Peyer's patch (tissue), 4 donors: ENCODE measurements around the gene TBL1X. TPM values are rescaled to one million over a fixed set of nuclear protein-coding genes. Genes with fewer than 3 reads are reported as not detected.

Source experiments
- DNase-seq, 3 donors: peaks; one replicate each; pipeline ENCODE4 v3.0.0-alpha.2; 2017 to 2019
- H3K27ac ChIP-seq, 4 donors: fragments of 200-600 bp; sonication (generic); one replicate each; pipeline ENCODE4 v1.5.1; 2016 to 2019
- H3K27me3 ChIP-seq, 2 donors: fragments of 200-600 bp; sonication (generic); one replicate each; pipeline ENCODE4 v1.5.1; 2019
- H3K36me3 ChIP-seq, 3 donors: fragments of 200-600 bp; sonication (generic); one replicate each; pipeline ENCODE4 v1.5.1; 2016 to 2019
- H3K4me1 ChIP-seq, 4 donors: fragments of 200-600 bp; sonication (generic); one replicate each; pipeline ENCODE4 v1.5.1; 2016 to 2019
- H3K4me3 ChIP-seq, 4 donors: fragments of 200-600 bp; sonication (generic); 1 replicate in 3 of 4; 2 replicates in 1 of 4; pipeline ENCODE4 v1.5.1; 2016 to 2019; ENCODE audit warnings: mild to moderate bottlenecking in 1 of 4
- H3K9me3 ChIP-seq, 4 donors: fragments of 200-600 bp; sonication (generic); one replicate each; pipeline ENCODE4 v1.5.1; 2016 to 2019; ENCODE audit warnings: mild to moderate bottlenecking in 1 of 4
- POLR2A ChIP-seq, 2 donors: fragments of 450-650 bp; IDR thresholded peaks; one replicate each; pipeline ENCODE4 v1.5.1; 2017; ENCODE audit warnings: antibody characterized with exemption in 2 of 2, mild to moderate bottlenecking in 2 of 2, moderate library complexity in 2 of 2
- total RNA-seq, 4 donors: library from RNA; depleted of rRNA; stranded (reverse); fragments of >200 nt; gene quantifications; one replicate each; pipeline ENCODE4 v1.1.0, GENCODE V29; 2016
- TF ChIP-seq, protein P1 (sequence below), 6 experiments: fragments of 450-650 bp in 4 of 6; fragments of 200-600 bp in 2 of 6; sonication (generic) in 1 of 6; IDR thresholded peaks; one replicate each; pipeline ENCODE4 v1.5.1; 2017 to 2019; ENCODE audit warnings: antibody characterized with exemption in 6 of 6, mild to moderate bottlenecking in 3 of 6, moderate library complexity in 1 of 6

The TBL1X gene
- total RNA-seq, 4 donors from 2014 or later, result 3.9 to 29.7 (median 5.0) TPM

DNA sequence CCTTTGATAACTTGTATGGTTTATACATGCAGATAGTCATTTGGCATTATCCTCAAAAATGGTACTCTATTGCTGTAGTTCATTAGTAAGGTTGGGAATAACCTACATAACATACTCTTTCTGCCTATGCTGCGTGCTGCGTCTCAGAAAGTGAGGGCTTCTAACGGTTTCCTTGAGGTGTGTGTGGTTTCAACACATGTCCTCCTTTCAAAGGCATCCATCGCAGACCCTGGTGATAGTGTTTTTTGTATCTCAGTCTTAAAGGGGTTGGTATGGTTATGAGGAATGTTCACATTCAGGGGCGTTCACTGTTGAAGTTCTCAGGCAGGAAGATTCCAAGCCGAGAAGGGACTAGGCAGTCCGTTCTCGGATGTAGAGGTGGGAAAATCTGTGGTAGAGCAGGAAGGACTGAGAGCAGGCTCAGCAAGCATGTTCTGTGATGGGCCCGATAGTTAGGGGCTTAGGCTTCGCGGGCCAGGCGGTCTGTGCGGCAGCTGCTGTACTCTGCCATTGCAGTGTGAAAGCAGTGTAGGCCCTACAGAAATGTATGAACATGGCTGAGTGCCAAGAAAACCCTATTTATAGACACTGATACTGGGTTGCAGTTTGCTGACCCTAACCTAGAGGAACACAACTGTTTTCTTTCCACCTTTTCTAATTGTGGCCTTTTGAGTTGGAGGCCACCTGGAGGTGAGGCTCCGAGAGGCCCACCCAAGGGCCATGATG is 177.6 kb downstream of the TBL1X start:
- Histone ChIP-seq H3K36me3 (no peaks in the 10 kb centered on the region), H3K27ac (no peak overlapping the region), H3K9me3 (no peaks in the 10 kb centered on the region), H3K4me3 (no peak overlapping the region), H3K4me1 (no peaks in the 10 kb centered on the region), H3K27me3 (no peaks in the 10 kb centered on the region)
- TF ChIP-seq, protein P1, sequence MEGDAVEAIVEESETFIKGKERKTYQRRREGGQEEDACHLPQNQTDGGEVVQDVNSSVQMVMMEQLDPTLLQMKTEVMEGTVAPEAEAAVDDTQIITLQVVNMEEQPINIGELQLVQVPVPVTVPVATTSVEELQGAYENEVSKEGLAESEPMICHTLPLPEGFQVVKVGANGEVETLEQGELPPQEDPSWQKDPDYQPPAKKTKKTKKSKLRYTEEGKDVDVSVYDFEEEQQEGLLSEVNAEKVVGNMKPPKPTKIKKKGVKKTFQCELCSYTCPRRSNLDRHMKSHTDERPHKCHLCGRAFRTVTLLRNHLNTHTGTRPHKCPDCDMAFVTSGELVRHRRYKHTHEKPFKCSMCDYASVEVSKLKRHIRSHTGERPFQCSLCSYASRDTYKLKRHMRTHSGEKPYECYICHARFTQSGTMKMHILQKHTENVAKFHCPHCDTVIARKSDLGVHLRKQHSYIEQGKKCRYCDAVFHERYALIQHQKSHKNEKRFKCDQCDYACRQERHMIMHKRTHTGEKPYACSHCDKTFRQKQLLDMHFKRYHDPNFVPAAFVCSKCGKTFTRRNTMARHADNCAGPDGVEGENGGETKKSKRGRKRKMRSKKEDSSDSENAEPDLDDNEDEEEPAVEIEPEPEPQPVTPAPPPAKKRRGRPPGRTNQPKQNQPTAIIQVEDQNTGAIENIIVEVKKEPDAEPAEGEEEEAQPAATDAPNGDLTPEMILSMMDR (IDR thresholded peaks at IDR 0.05), result no peak
- TF ChIP-seq POLR2A (IDR thresholded peaks at IDR 0.05), result no peak
- no peak for DNase-seq

- H3K27me3 ChIP-seq, result no peaks in the 10 kb centered on the region
- no peaks in the 10 kb centered on the region for H3K4me1 ChIP-seq
- DNase-seq, result no peak
- H3K9me3 ChIP-seq, result no peaks in the 10 kb centered on the region
- H3K27ac ChIP-seq, result no peak overlapping the region
- TF ChIP-seq, protein P1 (IDR thresholded peaks at IDR 0.05), result no peak
- no peak for TF ChIP-seq POLR2A (IDR thresholded peaks at IDR 0.05)
- H3K36me3 ChIP-seq, result no peaks in the 10 kb centered on the region
- no peak overlapping the region for H3K4me3 ChIP-seq
These were observed 178.9 kb downstream of the TBL1X start for GRCh38 chrX:9643807-9644206.

- no peaks in the 10 kb centered on the region for H3K9me3 ChIP-seq
- no peaks in the 10 kb centered on the region for H3K27me3 ChIP-seq
- no peaks in the 10 kb centered on the region for H3K36me3 ChIP-seq
- H3K4me1 ChIP-seq, result no peaks in the 10 kb centered on the region
- no peak overlapping the region for H3K27ac ChIP-seq
- DNase-seq, result no peak
- no peak for TF ChIP-seq POLR2A (IDR thresholded peaks at IDR 0.05)
- TF ChIP-seq, protein P1 (IDR thresholded peaks at IDR 0.05), result no peak
- no peak overlapping the region for H3K4me3 ChIP-seq
These were observed 179.5 kb downstream of the TBL1X start for GRCh38 chrX:9644335-9644734.

DNA sequence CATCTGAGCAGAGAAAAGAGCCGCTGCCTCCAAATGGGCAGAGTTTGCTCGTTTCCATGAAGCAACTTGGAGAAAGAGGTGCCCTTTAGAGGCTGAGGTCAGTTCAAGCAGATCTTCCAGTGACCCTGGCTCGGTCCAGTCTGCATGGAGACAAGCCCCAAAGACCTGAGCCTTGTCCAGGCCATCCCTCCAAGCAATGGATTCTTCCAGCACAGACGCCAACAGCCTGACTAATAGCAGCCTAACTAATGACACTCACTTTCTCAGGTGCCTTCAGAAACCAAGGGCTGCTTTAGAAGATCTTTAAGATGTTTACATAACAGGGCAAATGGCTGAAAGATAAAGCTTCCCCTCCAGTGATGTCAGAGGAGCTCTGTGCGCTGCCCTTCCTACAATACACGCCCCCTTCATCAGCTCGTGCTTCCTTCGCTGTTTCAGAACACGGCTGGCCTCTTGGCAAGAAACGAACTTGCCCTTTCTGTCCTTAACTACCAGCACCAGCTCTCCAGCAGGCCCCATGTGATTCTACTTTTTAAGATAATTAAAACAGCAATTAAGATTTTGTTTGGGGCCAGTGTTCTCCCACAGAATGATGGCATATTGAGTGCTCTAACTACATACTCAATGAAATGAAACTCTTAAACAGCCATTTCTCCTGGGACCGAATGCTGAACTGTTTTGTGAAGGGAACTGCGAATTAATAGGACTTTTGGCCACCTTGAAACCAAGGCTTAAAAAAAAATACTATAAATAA is 181.8 kb downstream of the TBL1X start:
- no peak overlapping the region for H3K27ac ChIP-seq
- no peaks in the 10 kb centered on the region for H3K27me3 ChIP-seq
- no peaks in the 10 kb centered on the region for H3K9me3 ChIP-seq
- no peak overlapping the region for H3K4me3 ChIP-seq
- TF ChIP-seq, protein P1 (IDR thresholded peaks at IDR 0.05), result no peak
- no peak for TF ChIP-seq POLR2A (IDR thresholded peaks at IDR 0.05)
- H3K36me3 ChIP-seq, result no peaks in the 10 kb centered on the region
- H3K4me1 ChIP-seq, result no peaks in the 10 kb centered on the region
- no peak for DNase-seq

DNA sequence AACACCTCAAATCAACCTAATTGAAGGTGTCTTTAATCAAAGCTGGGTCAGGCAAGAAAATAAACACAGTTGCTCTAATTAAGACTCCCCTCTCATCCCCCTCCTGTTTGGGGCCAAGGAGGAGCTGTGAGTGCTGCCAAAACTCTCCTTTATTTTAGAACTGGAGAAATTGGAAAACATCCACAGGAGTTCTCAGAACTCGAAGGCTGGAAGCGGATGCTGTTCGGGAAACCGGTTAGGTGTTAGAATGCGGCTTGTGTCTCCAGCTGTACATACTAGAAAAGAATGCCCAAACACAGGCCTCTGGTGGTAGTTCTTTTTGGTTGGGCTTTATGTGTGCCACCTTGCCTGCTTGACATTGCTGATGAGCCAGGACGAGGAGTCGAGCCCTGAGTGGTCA is 182.6 kb downstream of the TBL1X start:
- no peak for DNase-seq
- no peaks in the 10 kb centered on the region for H3K36me3 ChIP-seq
- no peak overlapping the region for H3K4me3 ChIP-seq
- no peaks in the 10 kb centered on the region for H3K27me3 ChIP-seq
- no peaks in the 10 kb centered on the region for H3K4me1 ChIP-seq
- H3K9me3 ChIP-seq, result no peaks in the 10 kb centered on the region
- no peak overlapping the region for H3K27ac ChIP-seq
- TF ChIP-seq, protein P1 (IDR thresholded peaks at IDR 0.05), result no peak
- no peak for TF ChIP-seq POLR2A (IDR thresholded peaks at IDR 0.05)
